ENCODE results near the gene MZT1. TPM values are rescaled to one million over a fixed set of nuclear protein-coding genes. Genes with fewer than 3 reads are reported as not detected.

MZT1 gene
- polyA plus RNA-seq, 3 donors: 18.5 to 23.1 (median 19.6) TPM

- DNase-seq (ENCODE audit: low read depth in 3 of 3, low spot score in 2 of 3): no peak
Measured at GRCh38 chr13:72686766-72687165, 40.7 kb downstream of the MZT1 start.

DNA sequence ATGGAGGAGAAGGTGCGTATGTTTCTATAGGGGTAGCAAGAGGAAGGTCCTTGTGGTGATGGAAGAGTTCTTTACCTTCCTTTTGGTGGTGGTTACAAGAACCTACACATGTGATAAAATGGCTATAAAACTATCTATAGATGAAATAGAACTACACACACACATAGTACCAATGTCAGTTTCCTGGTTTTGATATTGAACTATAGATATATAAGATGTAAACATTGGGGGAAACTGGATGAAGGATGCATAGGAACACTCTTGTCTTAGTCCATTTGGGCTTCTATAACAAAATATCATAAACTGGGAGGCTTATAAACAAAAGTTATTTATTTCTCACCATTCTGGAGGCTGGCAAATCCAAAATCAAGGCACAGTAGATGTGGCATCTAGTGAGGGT is 47.1 kb downstream of the MZT1 start:
- DNase-seq (ENCODE audit: low read depth in 3 of 3, low spot score in 2 of 3): no peak

DNA sequence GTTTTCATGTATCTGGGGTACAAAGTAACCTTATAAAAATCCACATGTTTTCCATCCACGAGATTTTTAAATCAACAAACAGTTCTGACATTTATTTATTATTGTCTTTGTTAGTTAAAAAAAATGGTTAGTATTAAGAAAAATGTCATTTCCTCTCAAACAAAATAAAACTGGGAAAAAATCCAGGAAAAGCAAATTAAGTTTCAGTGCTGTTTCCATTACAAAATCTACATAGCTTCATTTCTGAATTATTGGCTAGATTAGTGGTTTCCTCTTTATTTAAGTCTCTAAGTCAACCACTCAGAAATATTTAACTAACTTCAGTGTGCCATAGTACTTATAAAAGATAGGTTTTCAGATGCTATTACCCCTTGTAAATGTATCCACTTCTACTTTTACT is 49.1 kb downstream of the MZT1 start:
- DNase-seq (ENCODE audit: low read depth in 3 of 3, low spot score in 2 of 3): no peak

DNA sequence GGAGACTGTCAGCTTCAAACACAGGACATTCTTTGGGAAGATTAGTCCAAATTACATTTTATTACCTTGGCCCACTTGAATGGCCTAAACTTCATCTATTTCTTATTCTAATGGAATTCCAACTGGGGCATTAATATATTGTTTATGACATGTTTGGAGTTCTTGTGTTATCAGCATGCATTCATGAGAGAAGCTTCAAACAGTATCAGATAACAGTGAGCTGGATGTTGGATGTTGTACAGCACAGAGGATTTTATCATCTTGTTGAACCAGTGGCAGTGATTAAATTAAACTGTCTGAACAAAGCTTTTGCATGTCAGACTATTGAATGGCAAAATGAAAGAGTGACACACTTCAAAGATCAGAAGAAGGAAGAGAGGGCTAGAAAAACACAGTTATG is 50.0 kb downstream of the MZT1 start:
- no peak for DNase-seq (ENCODE audit: low read depth in 3 of 3, low spot score in 2 of 3)

DNA sequence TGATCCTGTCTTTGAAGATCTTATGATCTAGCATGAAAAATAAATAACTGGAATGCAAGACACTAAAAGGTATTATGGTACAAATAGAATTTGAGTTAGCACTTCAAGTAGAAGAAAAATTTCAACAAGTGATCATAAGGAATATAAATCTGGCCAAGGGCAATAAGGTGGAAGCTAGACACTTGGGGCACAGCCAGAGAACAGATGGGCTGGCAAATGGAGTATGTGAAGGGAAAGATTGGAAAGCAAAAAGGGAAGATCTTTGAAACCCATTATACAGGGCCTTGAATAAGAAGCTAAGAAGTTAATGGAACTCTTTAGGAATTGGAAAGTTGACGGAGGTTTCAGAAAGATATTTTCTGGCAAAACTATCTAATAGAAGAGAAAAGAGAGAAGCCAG is 61.0 kb downstream of the MZT1 start:
- no peak for DNase-seq (ENCODE audit: low read depth in 3 of 3, low spot score in 2 of 3)

GRCh38 chr13:72662548-72662947 is 64.9 kb downstream of the MZT1 start:
- DNase-seq (ENCODE audit: low read depth in 3 of 3, low spot score in 2 of 3): no peak

Other genes starting within 250 kb of the MZT1 start
- gene BORA, start 294 bp upstream of the MZT1 start, polyA plus RNA-seq (ENCODE audit: insufficient read length in 3 of 3): 10 to 100 TPM in 1 of 3 donors, 1 to 10 TPM in 2; 8.6 to 10.5 (median 9.0) TPM
- 10 to 100 TPM; 38.1 to 43.1 (median 42.9) TPM for gene DIS3, start 54.3 kb upstream of the MZT1 start, polyA plus RNA-seq (ENCODE audit: insufficient read length in 3 of 3)
- 10 to 100 TPM; 44.8 to 50.8 (median 45.1) TPM for gene PIBF1, start 54.5 kb upstream of the MZT1 start, polyA plus RNA-seq (ENCODE audit: insufficient read length in 3 of 3)